SK-N-SH (cell line): ENCODE results near the gene ELP1. TPM values are rescaled to one million over a fixed set of nuclear protein-coding genes. Genes with fewer than 3 reads are reported as not detected.

Source experiments
- CTCF ChIA-PET: fragments of 300-600, 350-600 bp; formaldehyde crosslinking; extraction: SDS; loops from one replicate; lab custom pipeline; 2021; lab: Yijun Ruan, JAX
- POLR2A ChIA-PET: fragments of 350-600 bp; sonication (Branson Sonifier 250); formaldehyde crosslinking; extraction: SDS; loops from one replicate; lab custom pipeline; 2020; ENCODE audit warnings: antibody characterized with exemption, inconsistent platforms; lab: Yijun Ruan, JAX
- DNase-seq: peaks from one replicate; pipeline ENCODE4 v3.0.0; 2012
- H2AFZ ChIP-seq: fragments of 200-600 bp; sonication (generic); 2 replicates; pipeline ENCODE4 v1.8.1; 2016; ENCODE audit warnings: antibody characterized with exemption, mild to moderate bottlenecking, low read depth
- H3F3A ChIP-seq: fragments of 200-600 bp; sonication (generic); replicated peaks from 2 replicates; pipeline ENCODE3; 2016; ENCODE audit warnings: antibody characterized with exemption, mild to moderate bottlenecking; ENCODE audit not compliant: insufficient read depth
- H3K27ac ChIP-seq, 2 experiments: fragments of 200-500 bp in 1 of 2; fragments of 200-600 bp in 1 of 2; sonication (Bioruptor generic) in 1 of 2; sonication (generic), shearing (Covaris generic) in 1 of 2; 2 replicates each; pipeline versions ENCODE4 v1.5.1 to v1.6.1; 2014 to 2016; ENCODE audit warnings: low read depth in 2 of 2, inconsistent platforms in 1 of 2, low read length in 1 of 2, mild to moderate bottlenecking in 1 of 2, mixed read lengths in 1 of 2
- H3K27me3 ChIP-seq: fragments of 200-600 bp; sonication (generic), shearing (Covaris generic); 2 replicates; pipeline ENCODE4 v1.6.1; 2016; ENCODE audit warnings: mixed run types; ENCODE audit not compliant: insufficient read depth
- H3K36me3 ChIP-seq, 2 experiments: fragments of 200-500 bp in 1 of 2; fragments of 200-600 bp in 1 of 2; sonication (Bioruptor generic) in 1 of 2; sonication (generic) in 1 of 2; replicated peaks in 1 of 2; 2 replicates each; pipeline versions ENCODE3 to v1.5.1; 2014 to 2016; ENCODE audit warnings: low read length in 1 of 2, mild to moderate bottlenecking in 1 of 2; ENCODE audit not compliant: insufficient read depth in 2 of 2, control insufficient read depth in 1 of 2
- H3K4me1 ChIP-seq, 2 experiments: fragments of 200-500 bp in 1 of 2; fragments of 200-600 bp in 1 of 2; sonication (Bioruptor generic) in 1 of 2; sonication (generic), shearing (Covaris generic) in 1 of 2; 2 replicates each; pipeline versions ENCODE4 v1.5.1 to v1.6.1; 2014 to 2016; ENCODE audit warnings: low read depth in 1 of 2, low read length in 1 of 2, mixed run types in 1 of 2; ENCODE audit not compliant: insufficient read depth in 2 of 2, control insufficient read depth in 1 of 2
- H3K4me2 ChIP-seq: fragments of 200-600 bp; sonication (generic), shearing (Covaris generic); 2 replicates; pipeline ENCODE4 v1.6.1; 2017; ENCODE audit warnings: mixed run types
- H3K4me3 ChIP-seq, 2 experiments: fragments of 200-500 bp in 1 of 2; fragments of 200-600 bp in 1 of 2; sonication (Bioruptor generic) in 1 of 2; sonication (generic), shearing (Covaris generic) in 1 of 2; 2 replicates each; pipeline versions ENCODE4 v1.5.1 to v1.8.1; 2014 to 2016; ENCODE audit warnings: low read depth in 2 of 2, inconsistent platforms in 1 of 2, low read length in 1 of 2, mild to moderate bottlenecking in 1 of 2, mixed read lengths in 1 of 2, moderate library complexity in 1 of 2
- H3K79me2 ChIP-seq: fragments of 200-600 bp; sonication (generic); 2 replicates; pipeline ENCODE4 v1.8.1; 2017; ENCODE audit warnings: mild to moderate bottlenecking; ENCODE audit not compliant: insufficient read depth
- H3K9ac ChIP-seq: fragments of 200-600 bp; sonication (generic); 2 replicates; pipeline ENCODE4 v1.6.1; 2017; ENCODE audit warnings: mixed run types
- H3K9me2 ChIP-seq: fragments of 200-600 bp; sonication (generic); 2 replicates; pipeline ENCODE4 v1.6.1; 2017; ENCODE audit warnings: mixed run types
- H3K9me3 ChIP-seq: fragments of 200-600 bp; sonication (generic); 2 replicates; pipeline ENCODE4 v1.6.1; 2017; ENCODE audit warnings: mixed run types, mild to moderate bottlenecking, moderate library complexity
- H4K20me1 ChIP-seq: fragments of 200-600 bp; sonication (generic); 2 replicates; pipeline ENCODE4 v1.6.1; 2017; ENCODE audit warnings: mild to moderate bottlenecking, mixed run types; ENCODE audit not compliant: insufficient read depth
- CHD2 ChIP-seq: fragments of 150-350 bp; IDR thresholded peaks from 2 replicates; pipeline ENCODE4 v1.6.1; 2018; ENCODE audit warnings: low read length; ENCODE audit not compliant: partially characterized antibody
- EZH2phosphoT487 ChIP-seq: fragments of 200-600 bp; sonication (generic); IDR thresholded peaks from 2 replicates; pipeline ENCODE4 v1.6.1; 2017; ENCODE audit warnings: low read depth, mixed run types, mild to moderate bottlenecking, antibody characterized with exemption, moderate library complexity, borderline replicate concordance
- FOXM1 ChIP-seq: IDR thresholded peaks from 2 replicates; pipeline ENCODE4 v1.4.0; 2012; ENCODE audit warnings: low read depth, mild to moderate bottlenecking
- GABPA ChIP-seq: IDR thresholded peaks from 2 replicates; pipeline ENCODE4 v1.4.0; 2012; ENCODE audit warnings: low read depth, mild to moderate bottlenecking
- JUND ChIP-seq: IDR thresholded peaks from 2 replicates; pipeline ENCODE4 v1.4.0; 2012
- MEF2A ChIP-seq: IDR thresholded peaks from 2 replicates; pipeline ENCODE4 v1.4.0; 2012; ENCODE audit warnings: low read depth, borderline replicate concordance
- MXI1 ChIP-seq: IDR thresholded peaks from 2 replicates; pipeline ENCODE4 v1.6.1; 2012; ENCODE audit warnings: mild to moderate bottlenecking, low read depth, low read length, improper control_type of control experiment
- NFIC ChIP-seq: IDR thresholded peaks from 2 replicates; pipeline ENCODE4 v1.4.0; 2012; ENCODE audit warnings: borderline replicate concordance
- NRF1 ChIP-seq: IDR thresholded peaks from 2 replicates; pipeline ENCODE4 v1.6.1; 2012; ENCODE audit warnings: low read depth, mild to moderate bottlenecking, low read length
- POLR2AphosphoS5 ChIP-seq: IDR thresholded peaks from 2 replicates; pipeline ENCODE4 v1.6.1; 2012; ENCODE audit warnings: low read depth, low read length
- RAD21 ChIP-seq: IDR thresholded peaks from 2 replicates; pipeline ENCODE4 v1.6.1; 2012; ENCODE audit warnings: mild to moderate bottlenecking, low read length
- RCOR1 ChIP-seq: fragments of 150-350 bp; IDR thresholded peaks from 2 replicates; pipeline ENCODE4 v1.6.1; 2017; ENCODE audit warnings: antibody characterized with exemption, low read length
- RFX5 ChIP-seq: IDR thresholded peaks from 2 replicates; pipeline ENCODE4 v1.6.1; 2012; ENCODE audit warnings: mild to moderate bottlenecking, improper control_type of control experiment, low read length
- RXRA ChIP-seq: IDR thresholded peaks from 2 replicates; pipeline ENCODE4 v1.4.0; 2012; ENCODE audit warnings: low read depth, mild to moderate bottlenecking, borderline replicate concordance
- TAF1 ChIP-seq: IDR thresholded peaks from 2 replicates; pipeline ENCODE4 v1.6.1; 2012; ENCODE audit warnings: low read depth, mild to moderate bottlenecking, low read length, moderate library complexity, borderline replicate concordance
- TCF12 ChIP-seq: IDR thresholded peaks from 2 replicates; pipeline ENCODE4 v1.4.0; 2012
- TEAD4 ChIP-seq: IDR thresholded peaks from 2 replicates; pipeline ENCODE4 v1.4.0; 2012; ENCODE audit warnings: mild to moderate bottlenecking, borderline replicate concordance; ENCODE audit not compliant: insufficient read depth
- WGBS: methylation state at CpG from one replicate; pipeline ENCODE4 v1.1.6; 2017; ENCODE audit warnings: low lambda C conversion rate; 5-methylcytosine and 5-hydroxymethylcytosine counted together
- polyA plus RNA-seq, 3 experiments: library from polyadenylated mRNA; depleted of rRNA; stranded (reverse); fragments of >200 nt; gene quantifications; 2 replicates each; pipeline ENCODE4 v1.2.3, GENCODE V29; 2012
- TF ChIP-seq, protein P1 (sequence below): IDR thresholded peaks from 2 replicates; pipeline ENCODE4 v1.4.0; 2012; ENCODE audit warnings: low read depth, borderline replicate concordance
- TF ChIP-seq, protein P2 (sequence below): fragments of 150-350 bp; IDR thresholded peaks from 2 replicates; pipeline ENCODE4 v1.6.1; 2017; ENCODE audit warnings: antibody characterized with exemption, low read length, low read depth, borderline replicate concordance
- TF ChIP-seq, protein P3 (sequence below): IDR thresholded peaks from 2 replicates; pipeline ENCODE4 v1.4.0; 2012; ENCODE audit warnings: low read depth

Gene ELP1
- polyA plus RNA-seq, 1 of the 3 experiments (the other 2 are of a cell fraction) = 19.1 TPM

DNA sequence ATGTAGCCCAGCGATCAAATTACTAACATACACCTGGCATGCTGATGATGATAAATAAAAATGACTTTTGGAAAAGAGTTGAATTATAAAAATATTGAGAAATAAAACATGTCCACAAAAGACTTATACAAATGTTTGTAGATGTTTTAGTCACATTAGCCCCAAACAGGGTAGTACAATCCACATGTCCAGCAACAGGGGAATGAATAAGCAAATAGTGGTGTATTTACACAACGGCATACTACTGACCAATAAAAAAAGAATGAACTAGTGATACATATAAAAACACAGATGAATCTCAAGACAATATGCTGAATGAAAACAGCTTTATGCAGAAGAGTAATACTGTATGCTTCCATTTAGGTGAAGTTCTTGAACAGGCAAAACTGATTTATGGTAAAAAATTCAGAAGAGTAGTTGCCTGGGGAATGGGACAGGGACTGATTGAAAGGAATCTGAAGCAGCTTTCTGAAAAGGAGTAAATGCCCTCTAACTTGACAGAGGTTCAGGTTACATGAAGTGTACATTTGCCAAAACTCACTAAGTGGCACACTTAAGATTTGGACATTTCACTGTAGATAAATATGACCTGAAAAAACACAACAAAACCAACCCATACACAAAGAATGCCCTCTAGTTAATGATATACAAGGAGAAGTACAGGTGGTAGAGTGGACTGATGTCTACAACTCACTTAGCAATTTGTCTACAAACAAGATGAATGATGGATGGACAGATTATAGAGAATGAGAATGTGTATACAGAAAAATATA, 36.4 kb downstream of the ELP1 start:
- CTCF ChIA-PET = no interaction called here
- Histone ChIP-seq H3K4me2 (no peak overlapping the region), H2AFZ (no peak overlapping the region), H3K9me3 (no peaks in the 10 kb centered on the region)
- no peak for DNase-seq
- TF ChIP-seq FOXM1 (no peak), TCF12 (no peak), RAD21 (no peak), MXI1 (no peak), RFX5 (no peak)
- TF ChIP-seq, protein P1, sequence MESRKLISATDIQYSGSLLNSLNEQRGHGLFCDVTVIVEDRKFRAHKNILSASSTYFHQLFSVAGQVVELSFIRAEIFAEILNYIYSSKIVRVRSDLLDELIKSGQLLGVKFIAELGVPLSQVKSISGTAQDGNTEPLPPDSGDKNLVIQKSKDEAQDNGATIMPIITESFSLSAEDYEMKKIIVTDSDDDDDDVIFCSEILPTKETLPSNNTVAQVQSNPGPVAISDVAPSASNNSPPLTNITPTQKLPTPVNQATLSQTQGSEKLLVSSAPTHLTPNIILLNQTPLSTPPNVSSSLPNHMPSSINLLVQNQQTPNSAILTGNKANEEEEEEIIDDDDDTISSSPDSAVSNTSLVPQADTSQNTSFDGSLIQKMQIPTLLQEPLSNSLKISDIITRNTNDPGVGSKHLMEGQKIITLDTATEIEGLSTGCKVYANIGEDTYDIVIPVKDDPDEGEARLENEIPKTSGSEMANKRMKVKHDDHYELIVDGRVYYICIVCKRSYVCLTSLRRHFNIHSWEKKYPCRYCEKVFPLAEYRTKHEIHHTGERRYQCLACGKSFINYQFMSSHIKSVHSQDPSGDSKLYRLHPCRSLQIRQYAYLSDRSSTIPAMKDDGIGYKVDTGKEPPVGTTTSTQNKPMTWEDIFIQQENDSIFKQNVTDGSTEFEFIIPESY = no peak
- TF ChIP-seq, all 33 proteins: peak for 0
- H3K36me3 ChIP-seq = peaks cover 57 to 89% of the 10 kb centered on the region in 2 experiments
- no peak overlapping the region for H3K4me3 ChIP-seq
- 98% methylated on average over 2 of the region's 2 CpGs for WGBS
- no peaks in the 10 kb centered on the region for H3K79me2 ChIP-seq
- no peaks in the 10 kb centered on the region for H3K9me2 ChIP-seq
- no peaks in the 10 kb centered on the region for H3K27me3 ChIP-seq
- H4K20me1 ChIP-seq = no peaks in the 10 kb centered on the region
- no peaks in the 10 kb centered on the region for H3K4me1 ChIP-seq
- no peak overlapping the region for H3K9ac ChIP-seq
- POLR2A ChIA-PET = no interaction called here
- no peaks in the 10 kb centered on the region for H3F3A ChIP-seq
- H3K27ac ChIP-seq = no peak overlapping the region

DNA sequence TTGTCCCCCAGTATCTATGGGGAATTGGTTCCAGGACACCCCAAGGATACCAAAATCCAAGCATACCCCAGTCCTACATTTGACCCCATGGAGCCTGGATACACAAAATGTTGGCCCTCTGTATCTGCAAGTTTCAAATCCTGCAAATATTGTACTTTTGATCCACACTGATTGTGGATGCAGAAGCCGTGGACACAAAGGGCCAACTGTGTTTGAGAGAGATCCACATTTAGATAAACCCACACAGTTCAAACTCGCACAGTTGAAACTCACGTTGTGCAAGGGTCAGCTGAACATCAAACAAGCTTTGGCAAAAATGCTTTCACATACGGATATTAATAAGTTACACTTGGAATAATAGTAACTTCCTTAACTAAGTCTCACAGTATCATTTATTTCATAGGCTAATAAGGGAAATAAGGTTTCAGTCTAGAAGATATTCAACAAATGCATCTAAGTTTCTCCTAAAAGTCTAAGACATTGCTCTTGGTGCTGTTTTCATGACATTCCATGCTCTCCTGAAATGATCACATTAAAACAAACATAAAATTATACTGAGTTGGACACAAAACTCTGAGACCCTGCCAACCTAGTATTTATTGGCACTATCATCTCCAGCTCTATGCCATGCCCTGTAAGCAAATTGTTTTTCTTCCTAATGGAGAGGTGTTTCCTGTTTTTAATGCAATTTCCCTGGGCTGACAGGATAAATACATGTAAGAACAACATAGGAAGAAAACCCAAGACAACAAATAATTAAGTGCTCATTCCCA, 39.5 kb downstream of the ELP1 start:
- Histone ChIP-seq H3K27me3 (no peaks in the 10 kb centered on the region), H3K9me2 (no peaks in the 10 kb centered on the region), H3K4me1 (no peaks in the 10 kb centered on the region), H4K20me1 (no peaks in the 10 kb centered on the region), H3K36me3 (peaks cover 55 to 91% of the 10 kb centered on the region in 2 experiments), H3K4me3 (no peak overlapping the region), H3F3A (no peaks in the 10 kb centered on the region), H3K27ac (no peak overlapping the region), H2AFZ (no peak overlapping the region), H3K9me3 (no peaks in the 10 kb centered on the region), H3K4me2 (no peak overlapping the region), H3K9ac (no peak overlapping the region), H3K79me2 (no peaks in the 10 kb centered on the region)
- DNase-seq = no peak
- ChIA-PET CTCF (no interaction called here), POLR2A (no interaction called here)
- WGBS = 85% methylated on average over 4 of the region's 4 CpGs
- no peak for TF ChIP-seq TEAD4
- no peak for TF ChIP-seq RFX5
- TF ChIP-seq FOXM1 = no peak
- TF ChIP-seq TAF1 = no peak
- TF ChIP-seq RXRA = no peak
- TF ChIP-seq, protein P1 = no peak
- no peak for TF ChIP-seq RCOR1
- TF ChIP-seq NFIC = no peak
- no peak for TF ChIP-seq EZH2phosphoT487
- TF ChIP-seq GABPA = no peak
- no peak for TF ChIP-seq JUND
- TF ChIP-seq, protein P2, sequence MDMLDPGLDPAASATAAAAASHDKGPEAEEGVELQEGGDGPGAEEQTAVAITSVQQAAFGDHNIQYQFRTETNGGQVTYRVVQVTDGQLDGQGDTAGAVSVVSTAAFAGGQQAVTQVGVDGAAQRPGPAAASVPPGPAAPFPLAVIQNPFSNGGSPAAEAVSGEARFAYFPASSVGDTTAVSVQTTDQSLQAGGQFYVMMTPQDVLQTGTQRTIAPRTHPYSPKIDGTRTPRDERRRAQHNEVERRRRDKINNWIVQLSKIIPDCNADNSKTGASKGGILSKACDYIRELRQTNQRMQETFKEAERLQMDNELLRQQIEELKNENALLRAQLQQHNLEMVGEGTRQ = no peak
- no peak for TF ChIP-seq POLR2AphosphoS5
- TF ChIP-seq, protein P3, sequence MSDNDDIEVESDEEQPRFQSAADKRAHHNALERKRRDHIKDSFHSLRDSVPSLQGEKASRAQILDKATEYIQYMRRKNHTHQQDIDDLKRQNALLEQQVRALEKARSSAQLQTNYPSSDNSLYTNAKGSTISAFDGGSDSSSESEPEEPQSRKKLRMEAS = no peak
- TF ChIP-seq MEF2A = no peak
- no peak for TF ChIP-seq NRF1
- TF ChIP-seq CHD2 = no peak
